SH-SY5Y (cell line): ENCODE results near the gene CELF6.

ENCODE experiments used
- GATA2 ChIP-seq: IDR thresholded peaks from 2 replicates; pipeline ENCODE4 v1.6.1; 2011; ENCODE audit warnings: mild to moderate bottlenecking, low read depth, low read length
- GATA3 ChIP-seq: IDR thresholded peaks from 2 replicates; pipeline ENCODE4 v1.6.1; 2011; ENCODE audit warnings: low read depth, mild to moderate bottlenecking, low read length, moderate library complexity

DNA sequence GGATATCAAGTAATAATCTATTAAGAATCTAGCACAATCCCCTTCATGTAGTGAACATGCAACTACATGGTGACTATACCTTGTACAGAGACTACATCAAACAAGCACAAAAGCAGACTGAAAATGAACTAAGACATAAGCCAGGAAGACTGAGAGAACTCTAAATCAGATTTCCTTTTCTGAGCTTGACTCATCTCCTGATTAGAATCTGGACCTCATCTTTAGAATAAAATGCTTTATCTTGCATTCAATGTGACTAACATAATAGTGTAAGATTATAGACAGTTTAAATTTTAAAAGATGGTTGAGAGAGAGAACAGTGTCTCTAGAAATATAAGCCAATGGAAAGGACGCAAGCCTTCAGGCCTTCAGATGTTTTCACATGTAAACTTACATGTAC is 71.4 kb downstream of the CELF6 start:
- TF ChIP-seq GATA3 (no peak), GATA2 (no peak)
